Stomach (tissue), 9 donors: ENCODE results near the gene GLCCI1. TPM values are rescaled to one million over a fixed set of nuclear protein-coding genes. Genes with fewer than 3 reads are reported as not detected.

Experiments
- DNase-seq, 2 donors: peaks; one replicate each; pipeline versions ENCODE4 v3.0.0 to v3.0.0-alpha.2; 2013 to 2019
- H3K27ac ChIP-seq, 5 donors: fragments of 200-600 bp in 4 of 5; sonication (generic) in 4 of 5; one replicate each; pipeline ENCODE4 v1.5.1; 2013 to 2019; ENCODE audit warnings: mild to moderate bottlenecking in 1 of 5, moderate library complexity in 1 of 5
- H3K27me3 ChIP-seq, 3 donors: fragments of 200-600 bp; sonication (generic); one replicate each; pipeline ENCODE4 v1.5.1; 2017 to 2019; ENCODE audit warnings: mixed run types in 1 of 3
- H3K36me3 ChIP-seq, 4 donors: fragments of 200-600 bp; sonication (generic); 1 replicate in 3 of 4; 2 replicates in 1 of 4; pipeline ENCODE4 v1.5.1; 2016 to 2019
- H3K4me1 ChIP-seq, 4 donors: fragments of 200-600 bp; sonication (generic); one replicate each; pipeline ENCODE4 v1.5.1; 2016 to 2019
- H3K4me3 ChIP-seq, 4 donors: fragments of 200-600 bp; sonication (generic) in 3 of 4; one replicate each; pipeline ENCODE4 v1.5.1; 2016 to 2019; ENCODE audit warnings: mild to moderate bottlenecking in 1 of 4
- H3K9me3 ChIP-seq, 4 donors: fragments of 200-600 bp; sonication (generic); one replicate each; pipeline ENCODE4 v1.5.1; 2016 to 2019
- CTCF ChIP-seq, 7 experiments: fragments of 450-650 bp in 4 of 7; fragments of 200-600 bp in 3 of 7; sonication (generic) in 3 of 7; IDR thresholded peaks; one replicate each; pipeline ENCODE4 v1.5.1; 2016 to 2019; ENCODE audit warnings: antibody characterized with exemption in 7 of 7, control low read depth in 2 of 7, mild to moderate bottlenecking in 1 of 7
- EP300 ChIP-seq: sonication (generic); formaldehyde crosslinking; IDR thresholded peaks from one replicate; pipeline ENCODE4 v1.6.1; 2017; ENCODE audit warnings: antibody characterized with exemption
- POLR2A ChIP-seq, 4 donors: fragments of 450-650 bp; IDR thresholded peaks; one replicate each; pipeline ENCODE4 v1.6.1; 2016; ENCODE audit warnings: antibody characterized with exemption in 4 of 4, control low read depth in 2 of 4, mild to moderate bottlenecking in 1 of 4, moderate library complexity in 1 of 4
- POLR2AphosphoS5 ChIP-seq, 3 donors: sonication (generic); formaldehyde crosslinking; IDR thresholded peaks; one replicate each; pipeline ENCODE4 v1.6.1; 2016; ENCODE audit warnings: antibody characterized with exemption in 3 of 3
- WGBS, 5 donors: extraction: QIAGEN DNeasy Blood & Tissue Kit in 3 of 5; methylation state at CpG; one replicate each; pipeline versions ENCODE4 v1.1.5 to v1.1.7; 2013 to 2018; 5-methylcytosine and 5-hydroxymethylcytosine counted together
- intact Hi-C: fragments of 100-400 bp; cut with DNase I; formaldehyde crosslinking; loops from one replicate; pipeline ENCODE4 v1.15.1; 2023; ENCODE audit warnings: low total_unique reads
- polyA plus RNA-seq, 3 donors: library from polyadenylated mRNA; stranded (reverse); fragments of 200-250 nt; gene quantifications; one replicate each; pipeline ENCODE4 v1.2.3, GENCODE V29; 2013
- total RNA-seq, 5 donors: library from RNA; depleted of rRNA; stranded (reverse); fragments of >200 nt; gene quantifications; one replicate each; pipeline versions ENCODE4 v1.1.0 to v1.2.3, GENCODE V29; 2014 to 2016
- donor health status: healthy with polysubstance abuse.
- donor health status: Bipolar disorder and iron deficiency.
- donor health status: healthy.

GLCCI1 gene
- total and polyA plus RNA-seq, 8 donors, result 2.6 to 60.9 (median 14.9) TPM

GRCh38 chr7:8085420-8085819 lies 116.8 kb downstream of the GLCCI1 start:
- Histone ChIP-seq H3K9me3 (no peaks in the 10 kb centered on the region), H3K27me3 (no peaks in the 10 kb centered on the region), H3K27ac (no peak overlapping the region), H3K36me3 (peaks cover 0 to 34% (median 25%) of the 10 kb centered on the region in 4 donors), H3K4me3 (no peak overlapping the region), H3K4me1 (peaks cover 0 to 6% (median 3%) of the 10 kb centered on the region in 4 donors)
- DNase-seq, result no peak
- intact Hi-C loops, result no loop called here
- TF ChIP-seq POLR2A (IDR thresholded peaks at IDR 0.05) (no peak), POLR2AphosphoS5 (IDR thresholded peaks at IDR 0.05) (no peak), EP300 (no peak), CTCF (IDR thresholded peaks at IDR 0.05) (no peak)
- 85 to 92% (median 88%) methylated on average over 3 of the region's 3 CpGs for WGBS, 5 donors

GRCh38 chr7:8086239-8086638 lies 117.6 kb downstream of the GLCCI1 start:
- no peak for TF ChIP-seq EP300
- no peak for TF ChIP-seq POLR2A (IDR thresholded peaks at IDR 0.05)
- TF ChIP-seq CTCF (IDR thresholded peaks at IDR 0.05), result no peak
- TF ChIP-seq POLR2AphosphoS5 (IDR thresholded peaks at IDR 0.05), result no peak
- Histone ChIP-seq H3K36me3 (peaks cover 0 to 34% (median 25%) of the 10 kb centered on the region in 4 donors), H3K27ac (no peak overlapping the region), H3K27me3 (no peaks in the 10 kb centered on the region), H3K9me3 (no peaks in the 10 kb centered on the region), H3K4me1 (peaks cover 0 to 9% (median 3%) of the 10 kb centered on the region in 4 donors), H3K4me3 (no peak overlapping the region)
- 85 to 95% (median 92%) methylated on average over 6 of the region's 6 CpGs for WGBS, 5 donors
- intact Hi-C loops, result no loop called here
- no peak for DNase-seq

- H3K4me1 ChIP-seq, result peaks cover 0 to 9% (median 3%) of the 10 kb centered on the region in 4 donors
- no peak for DNase-seq
- no peaks in the 10 kb centered on the region for H3K27me3 ChIP-seq
- no peak overlapping the region for H3K27ac ChIP-seq
- TF ChIP-seq CTCF (IDR thresholded peaks at IDR 0.05), result no peak
- TF ChIP-seq POLR2AphosphoS5 (IDR thresholded peaks at IDR 0.05), result no peak
- no peak for TF ChIP-seq EP300
- TF ChIP-seq POLR2A (IDR thresholded peaks at IDR 0.05), result no peak
- H3K9me3 ChIP-seq, result no peaks in the 10 kb centered on the region
- intact Hi-C loops, result no loop called here
- H3K36me3 ChIP-seq, result peaks cover 0 to 34% (median 25%) of the 10 kb centered on the region in 4 donors
- 85 to 93% (median 87%) methylated on average over 6 of the region's 6 CpGs for WGBS, 5 donors
- H3K4me3 ChIP-seq, result no peak overlapping the region
Observed at GRCh38 chr7:8089036-8089780, 120.6 kb downstream of the GLCCI1 start.

GRCh38 chr7:8092140-8092539 lies 123.5 kb downstream of the GLCCI1 start:
- no peaks in the 10 kb centered on the region for H3K9me3 ChIP-seq
- H3K27ac ChIP-seq, result no peak overlapping the region
- no peak for TF ChIP-seq CTCF (IDR thresholded peaks at IDR 0.05)
- TF ChIP-seq POLR2A (IDR thresholded peaks at IDR 0.05), result no peak
- no peak for TF ChIP-seq EP300
- TF ChIP-seq POLR2AphosphoS5 (IDR thresholded peaks at IDR 0.05), result no peak
- peaks cover 0 to 10% (median 4%) of the 10 kb centered on the region in 4 donors for H3K36me3 ChIP-seq
- DNase-seq, result no peak
- peaks cover 0 to 9% (median 3%) of the 10 kb centered on the region in 4 donors for H3K4me1 ChIP-seq
- intact Hi-C loops, result no loop called here
- no peak overlapping the region for H3K4me3 ChIP-seq
- 79 to 94% (median 89%) methylated on average over 2 of the region's 2 CpGs for WGBS, 5 donors
- H3K27me3 ChIP-seq, result no peaks in the 10 kb centered on the region
